Measurements from ENCODE around the gene CEBPG. TPM values are rescaled to one million over a fixed set of nuclear protein-coding genes. Genes with fewer than 3 reads are reported as not detected.

CEBPG gene
- total and polyA plus RNA-seq, 4 donors: 8.6 to 32.2 (median 26.1) TPM

- no peaks in the 10 kb centered on the region for H3K9me3 ChIP-seq (ENCODE audit: control insufficient read depth, low read length)
- no peak for DNase-seq
- no peak overlapping the region for H3K27ac ChIP-seq (ENCODE audit: low read depth in 1 of 2, low read length in 2 of 2)
- no peak for ATAC-seq (ENCODE audit: low FRiP score)
- intact Hi-C loops (cut with DNase I): no loop called here
- H3K36me3 ChIP-seq (ENCODE audit: control insufficient read depth in 1 of 2, insufficient read depth in 2 of 2, low read length in 1 of 2): no peaks in the 10 kb centered on the region
- H3K27me3 ChIP-seq (ENCODE audit: control insufficient read depth in 1 of 2, insufficient read depth in 2 of 2, low read length in 1 of 2): no peaks in the 10 kb centered on the region
- H3K4me1 ChIP-seq (ENCODE audit: control insufficient read depth in 1 of 2, insufficient read depth in 2 of 2, low read length in 2 of 2): no peaks in the 10 kb centered on the region
- H3K4me3 ChIP-seq (ENCODE audit: low read length in 2 of 2): no peak overlapping the region
- 78 to 81% methylated on average over 21 of the region's 21 CpGs for WGBS, 2 donors
These were observed 37.4 kb downstream of the CEBPG start for GRCh38 chr19:33410915-33411401.

- no peaks in the 10 kb centered on the region for H3K27me3 ChIP-seq (ENCODE audit: control insufficient read depth in 1 of 2, insufficient read depth in 2 of 2, low read length in 1 of 2)
- H3K4me1 ChIP-seq (ENCODE audit: control insufficient read depth in 1 of 2, insufficient read depth in 2 of 2, low read length in 2 of 2): no peaks in the 10 kb centered on the region
- no peak overlapping the region for H3K27ac ChIP-seq (ENCODE audit: low read depth in 1 of 2, low read length in 2 of 2)
- H3K4me3 ChIP-seq (ENCODE audit: low read length in 2 of 2): no peak overlapping the region
- no peak for ATAC-seq (ENCODE audit: low FRiP score)
- intact Hi-C loops (cut with DNase I): no loop called here
- no peaks in the 10 kb centered on the region for H3K36me3 ChIP-seq (ENCODE audit: control insufficient read depth in 1 of 2, insufficient read depth in 2 of 2, low read length in 1 of 2)
- 91 to 94% methylated on average over 20 of the region's 20 CpGs for WGBS, 2 donors
- H3K9me3 ChIP-seq (ENCODE audit: control insufficient read depth, low read length): no peaks in the 10 kb centered on the region
- DNase-seq: no peak
These were observed 38.2 kb downstream of the CEBPG start for GRCh38 chr19:33411621-33412180.

GRCh38 chr19:33412601-33413425 lies 39.3 kb downstream of the CEBPG start:
- H3K4me1 ChIP-seq (ENCODE audit: control insufficient read depth in 1 of 2, insufficient read depth in 2 of 2, low read length in 2 of 2): no peaks in the 10 kb centered on the region
- H3K4me3 ChIP-seq (ENCODE audit: low read length in 2 of 2): no peak overlapping the region
- no peak overlapping the region for H3K27ac ChIP-seq (ENCODE audit: low read depth in 1 of 2, low read length in 2 of 2)
- no peak for ATAC-seq (ENCODE audit: low FRiP score)
- no peaks in the 10 kb centered on the region for H3K27me3 ChIP-seq (ENCODE audit: control insufficient read depth in 1 of 2, insufficient read depth in 2 of 2, low read length in 1 of 2)
- intact Hi-C loops (cut with DNase I): no loop called here
- H3K9me3 ChIP-seq (ENCODE audit: control insufficient read depth, low read length): no peaks in the 10 kb centered on the region
- no peaks in the 10 kb centered on the region for H3K36me3 ChIP-seq (ENCODE audit: control insufficient read depth in 1 of 2, insufficient read depth in 2 of 2, low read length in 1 of 2)
- WGBS, 2 donors: 84 to 86% methylated on average over 18 of the region's 18 CpGs
- no peak for DNase-seq

GRCh38 chr19:33413426-33413725 lies 39.9 kb downstream of the CEBPG start:
- H3K9me3 ChIP-seq (ENCODE audit: control insufficient read depth, low read length): no peaks in the 10 kb centered on the region
- no peak overlapping the region for H3K4me3 ChIP-seq (ENCODE audit: low read length in 2 of 2)
- no peaks in the 10 kb centered on the region for H3K27me3 ChIP-seq (ENCODE audit: control insufficient read depth in 1 of 2, insufficient read depth in 2 of 2, low read length in 1 of 2)
- ATAC-seq (ENCODE audit: low FRiP score): no peak
- 88 to 95% methylated on average over 13 of the region's 13 CpGs for WGBS, 2 donors
- H3K4me1 ChIP-seq (ENCODE audit: control insufficient read depth in 1 of 2, insufficient read depth in 2 of 2, low read length in 2 of 2): no peaks in the 10 kb centered on the region
- H3K36me3 ChIP-seq (ENCODE audit: control insufficient read depth in 1 of 2, insufficient read depth in 2 of 2, low read length in 1 of 2): no peaks in the 10 kb centered on the region
- no peak overlapping the region for H3K27ac ChIP-seq (ENCODE audit: low read depth in 1 of 2, low read length in 2 of 2)
- no peak for DNase-seq
- intact Hi-C loops (cut with DNase I): no loop called here

GRCh38 chr19:33413868-33414666 lies 40.6 kb downstream of the CEBPG start:
- Histone ChIP-seq H3K36me3 (ENCODE audit: control insufficient read depth in 1 of 2, insufficient read depth in 2 of 2, low read length in 1 of 2) (no peaks in the 10 kb centered on the region), H3K27me3 (ENCODE audit: control insufficient read depth in 1 of 2, insufficient read depth in 2 of 2, low read length in 1 of 2) (no peaks in the 10 kb centered on the region), H3K27ac (ENCODE audit: low read depth in 1 of 2, low read length in 2 of 2) (no peak overlapping the region), H3K4me1 (ENCODE audit: control insufficient read depth in 1 of 2, insufficient read depth in 2 of 2, low read length in 2 of 2) (no peaks in the 10 kb centered on the region), H3K9me3 (ENCODE audit: control insufficient read depth, low read length) (no peaks in the 10 kb centered on the region), H3K4me3 (ENCODE audit: low read length in 2 of 2) (no peak overlapping the region)
- DNase-seq: no peak
- WGBS, 2 donors: 91 to 92% methylated on average over 25 of the region's 25 CpGs
- no peak for ATAC-seq (ENCODE audit: low FRiP score)
- intact Hi-C loops (cut with DNase I): no loop called here

GRCh38 chr19:33414667-33415605 lies 41.4 kb downstream of the CEBPG start:
- DNase-seq: no peak
- no peak overlapping the region for H3K27ac ChIP-seq (ENCODE audit: low read depth in 1 of 2, low read length in 2 of 2)
- no peaks in the 10 kb centered on the region for H3K27me3 ChIP-seq (ENCODE audit: control insufficient read depth in 1 of 2, insufficient read depth in 2 of 2, low read length in 1 of 2)
- no peaks in the 10 kb centered on the region for H3K36me3 ChIP-seq (ENCODE audit: control insufficient read depth in 1 of 2, insufficient read depth in 2 of 2, low read length in 1 of 2)
- no peaks in the 10 kb centered on the region for H3K9me3 ChIP-seq (ENCODE audit: control insufficient read depth, low read length)
- intact Hi-C loops (cut with DNase I): loop anchor here in 1 of 2 donors (5.0 kb wide), 1 partner anchor 357 kb away; no protein-coding TSS in a partner anchor
- H3K4me3 ChIP-seq (ENCODE audit: low read length in 2 of 2): no peak overlapping the region
- WGBS, 2 donors: 93 to 94% methylated on average over 32 of the region's 32 CpGs
- H3K4me1 ChIP-seq (ENCODE audit: control insufficient read depth in 1 of 2, insufficient read depth in 2 of 2, low read length in 2 of 2): no peaks in the 10 kb centered on the region
- ATAC-seq (ENCODE audit: low FRiP score): no peak

- DNase-seq: no peak
- 25% methylated on average over 27 of the region's 27 CpGs for WGBS, 2 donors
- H3K27ac ChIP-seq (ENCODE audit: low read depth in 1 of 2, low read length in 2 of 2): no peak overlapping the region
- H3K4me1 ChIP-seq (ENCODE audit: control insufficient read depth in 1 of 2, insufficient read depth in 2 of 2, low read length in 2 of 2): no peaks in the 10 kb centered on the region
- no peaks in the 10 kb centered on the region for H3K36me3 ChIP-seq (ENCODE audit: control insufficient read depth in 1 of 2, insufficient read depth in 2 of 2, low read length in 1 of 2)
- H3K27me3 ChIP-seq (ENCODE audit: control insufficient read depth in 1 of 2, insufficient read depth in 2 of 2, low read length in 1 of 2): no peaks in the 10 kb centered on the region
- intact Hi-C loops (cut with DNase I): loop anchor here in 1 of 2 donors (5.0 kb wide), 1 partner anchor 356 kb away; no protein-coding TSS in a partner anchor
- ATAC-seq (ENCODE audit: low FRiP score): no peak
- H3K4me3 ChIP-seq (ENCODE audit: low read length in 2 of 2): no peak overlapping the region
- H3K9me3 ChIP-seq (ENCODE audit: control insufficient read depth, low read length): no peaks in the 10 kb centered on the region
These were observed 43.1 kb downstream of the CEBPG start for GRCh38 chr19:33416307-33417215.

Measured in aorta (tissue), 5 donors.